GM15510 (cell line): Measurements from ENCODE around the gene SNCA.

Experiments used
- POLR2A ChIP-seq: IDR thresholded peaks from 3 replicates; pipeline ENCODE4 v1.6.1; 2011; ENCODE audit warnings: borderline replicate concordance; ENCODE audit not compliant: insufficient read length; ENCODE audit errors: extremely low read depth

SNCA gene

GRCh38 chr4:89715631-89716030 is 121.3 kb downstream of the SNCA start:
- TF ChIP-seq POLR2A, result no peak

GRCh38 chr4:89712827-89713226 is 124.1 kb downstream of the SNCA start:
- no peak for TF ChIP-seq POLR2A

- no peak for TF ChIP-seq POLR2A
Observed at GRCh38 chr4:89712141-89712540, 124.8 kb downstream of the SNCA start.

- no peak for TF ChIP-seq POLR2A
Observed at GRCh38 chr4:89708903-89709421, 128.0 kb downstream of the SNCA start.

GRCh38 chr4:89707467-89707866 is 129.5 kb downstream of the SNCA start:
- TF ChIP-seq POLR2A, result no peak

GRCh38 chr4:89704651-89705395 is 132.1 kb downstream of the SNCA start:
- no peak for TF ChIP-seq POLR2A

- no peak for TF ChIP-seq POLR2A
Observed at GRCh38 chr4:89703829-89704590, 133.0 kb downstream of the SNCA start.

- no peak for TF ChIP-seq POLR2A
Observed at GRCh38 chr4:89700766-89701423, 136.1 kb downstream of the SNCA start.

GRCh38 chr4:89685690-89686089 is 151.3 kb downstream of the SNCA start:
- TF ChIP-seq POLR2A, result no peak

- TF ChIP-seq POLR2A, result no peak
Observed at GRCh38 chr4:89685277-89685676, 151.7 kb downstream of the SNCA start.

GRCh38 chr4:89684536-89684935 is 152.4 kb downstream of the SNCA start:
- TF ChIP-seq POLR2A, result no peak

- TF ChIP-seq POLR2A, result no peak
Observed at GRCh38 chr4:89682808-89683207, 154.2 kb downstream of the SNCA start.

GRCh38 chr4:89681671-89682070 is 155.3 kb downstream of the SNCA start:
- TF ChIP-seq POLR2A, result no peak

- TF ChIP-seq POLR2A, result no peak
Observed at GRCh38 chr4:89681219-89681618, 155.7 kb downstream of the SNCA start.

GRCh38 chr4:89674876-89675459 is 162.0 kb downstream of the SNCA start:
- TF ChIP-seq POLR2A, result no peak
